ENCODE measurements around the gene SLC8A3.
"Not testable (repeated sequence)": the region's sequence is repeated elsewhere in the genome, so short reads cannot be mapped to it uniquely, and the experiment has no call there.

Gene SLC8A3, protein sequence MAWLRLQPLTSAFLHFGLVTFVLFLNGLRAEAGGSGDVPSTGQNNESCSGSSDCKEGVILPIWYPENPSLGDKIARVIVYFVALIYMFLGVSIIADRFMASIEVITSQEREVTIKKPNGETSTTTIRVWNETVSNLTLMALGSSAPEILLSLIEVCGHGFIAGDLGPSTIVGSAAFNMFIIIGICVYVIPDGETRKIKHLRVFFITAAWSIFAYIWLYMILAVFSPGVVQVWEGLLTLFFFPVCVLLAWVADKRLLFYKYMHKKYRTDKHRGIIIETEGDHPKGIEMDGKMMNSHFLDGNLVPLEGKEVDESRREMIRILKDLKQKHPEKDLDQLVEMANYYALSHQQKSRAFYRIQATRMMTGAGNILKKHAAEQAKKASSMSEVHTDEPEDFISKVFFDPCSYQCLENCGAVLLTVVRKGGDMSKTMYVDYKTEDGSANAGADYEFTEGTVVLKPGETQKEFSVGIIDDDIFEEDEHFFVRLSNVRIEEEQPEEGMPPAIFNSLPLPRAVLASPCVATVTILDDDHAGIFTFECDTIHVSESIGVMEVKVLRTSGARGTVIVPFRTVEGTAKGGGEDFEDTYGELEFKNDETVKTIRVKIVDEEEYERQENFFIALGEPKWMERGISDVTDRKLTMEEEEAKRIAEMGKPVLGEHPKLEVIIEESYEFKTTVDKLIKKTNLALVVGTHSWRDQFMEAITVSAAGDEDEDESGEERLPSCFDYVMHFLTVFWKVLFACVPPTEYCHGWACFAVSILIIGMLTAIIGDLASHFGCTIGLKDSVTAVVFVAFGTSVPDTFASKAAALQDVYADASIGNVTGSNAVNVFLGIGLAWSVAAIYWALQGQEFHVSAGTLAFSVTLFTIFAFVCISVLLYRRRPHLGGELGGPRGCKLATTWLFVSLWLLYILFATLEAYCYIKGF

DNA sequence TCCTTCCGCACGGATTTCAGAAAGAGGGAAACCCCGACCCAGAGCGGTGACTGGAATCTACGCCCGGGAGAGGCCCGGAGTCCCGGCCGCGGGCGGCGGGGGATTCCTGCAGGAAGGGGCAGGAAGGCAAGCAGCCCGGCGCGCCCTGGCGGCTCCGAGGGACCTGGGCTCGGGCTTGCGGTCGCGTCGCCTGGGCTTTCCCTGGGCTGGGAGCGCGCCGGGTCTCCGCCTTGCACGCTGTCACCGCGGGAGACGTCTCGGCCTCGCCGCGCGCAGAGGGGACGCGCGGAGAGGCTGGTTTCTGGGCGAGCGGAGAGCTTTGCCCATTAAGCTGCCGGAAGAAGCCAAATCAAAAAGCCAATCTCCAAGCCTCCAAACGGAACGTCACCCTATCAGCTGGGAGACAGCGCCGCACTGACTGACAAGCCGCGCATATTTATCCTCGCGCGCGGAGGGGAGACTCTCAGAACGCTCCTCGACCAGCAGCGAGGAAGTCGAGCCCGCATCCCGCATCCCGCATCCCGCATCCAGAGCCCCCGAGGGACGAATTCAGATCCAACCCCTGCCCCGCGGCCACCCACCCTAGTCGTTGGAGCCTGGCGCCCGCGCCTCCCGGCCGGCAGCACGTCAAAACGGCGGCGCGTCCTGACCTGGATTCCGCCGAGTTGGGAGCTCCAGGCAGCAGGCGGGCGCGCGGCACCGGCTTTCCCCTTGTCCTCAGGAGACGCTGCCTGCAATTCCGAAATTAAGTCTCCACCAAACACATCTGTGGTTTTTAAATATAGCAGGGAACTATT, at the start of gene SLC8A3:
Gene SLC8A3, minus strand, starts transcription at position 293 of the 797 bp plus-strand sequence. CDS start 20,529 bp downstream, outside the sequence.
- peak; percentile 22 for DNase-seq

DNA sequence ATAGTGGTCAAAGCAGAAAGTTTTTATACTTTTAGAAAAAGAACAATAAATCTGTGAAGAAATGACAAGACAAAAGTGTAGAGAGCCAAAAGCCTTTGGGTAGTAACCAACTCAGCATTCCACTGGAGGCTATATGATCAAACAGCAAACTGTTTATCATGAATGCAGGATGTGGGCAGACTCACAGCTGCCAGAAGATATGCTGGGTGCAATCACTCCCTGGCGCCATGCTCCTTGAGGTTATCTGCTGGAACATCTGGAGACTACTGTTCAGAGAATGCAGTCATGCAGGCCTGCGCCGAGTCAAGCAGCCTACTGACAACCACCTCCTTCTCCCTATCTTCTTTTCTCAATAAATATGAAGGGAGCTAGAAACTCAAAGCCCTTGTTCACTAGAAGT, 49.0 kb upstream of the SLC8A3 start:
- DNase-seq: no peak

DNA sequence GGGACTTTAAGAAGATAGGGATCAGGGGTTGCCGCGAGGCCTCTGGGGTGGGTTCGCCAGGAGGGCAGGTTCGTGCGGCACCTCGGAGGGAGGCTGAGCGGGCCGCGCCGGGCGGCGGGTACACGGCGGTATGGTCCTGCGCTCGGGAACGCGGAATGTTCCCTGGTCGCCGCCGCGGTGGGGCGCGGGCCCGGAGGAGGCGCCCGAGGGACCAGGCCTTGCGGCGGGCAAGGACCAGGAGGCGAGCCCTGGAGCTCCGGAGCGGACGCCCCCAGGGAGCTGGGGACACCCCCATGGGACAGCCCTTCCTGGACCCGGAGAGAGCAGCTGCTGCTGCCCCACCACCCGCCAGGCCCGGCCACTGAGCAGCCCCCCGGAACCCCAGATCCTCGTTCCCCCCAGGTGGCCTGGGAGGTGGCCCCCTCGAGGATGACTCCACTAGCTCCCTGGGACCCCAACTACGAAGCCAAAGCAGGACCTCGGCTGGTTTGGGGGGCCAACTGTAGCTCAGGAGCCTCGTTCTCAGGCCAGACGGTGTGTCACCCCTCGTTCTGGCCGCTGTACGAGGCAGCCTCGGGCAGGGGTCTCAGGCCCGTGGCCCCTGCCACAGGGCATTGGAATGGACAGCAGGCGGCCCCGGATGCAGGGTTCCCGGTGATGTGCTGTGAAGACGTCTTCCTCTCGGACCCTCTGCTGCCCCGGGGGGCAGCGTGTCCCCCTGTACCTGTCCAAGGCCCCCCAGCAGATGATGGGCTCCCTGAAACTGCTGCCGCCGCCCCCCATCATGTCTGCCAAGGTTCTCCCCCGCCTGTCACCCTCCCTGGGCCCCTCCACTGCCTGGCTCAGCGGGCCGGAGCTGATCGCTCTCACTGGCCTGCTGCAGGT, 45.6 kb upstream of the SLC8A3 start:
- DNase-seq: no peak

DNA sequence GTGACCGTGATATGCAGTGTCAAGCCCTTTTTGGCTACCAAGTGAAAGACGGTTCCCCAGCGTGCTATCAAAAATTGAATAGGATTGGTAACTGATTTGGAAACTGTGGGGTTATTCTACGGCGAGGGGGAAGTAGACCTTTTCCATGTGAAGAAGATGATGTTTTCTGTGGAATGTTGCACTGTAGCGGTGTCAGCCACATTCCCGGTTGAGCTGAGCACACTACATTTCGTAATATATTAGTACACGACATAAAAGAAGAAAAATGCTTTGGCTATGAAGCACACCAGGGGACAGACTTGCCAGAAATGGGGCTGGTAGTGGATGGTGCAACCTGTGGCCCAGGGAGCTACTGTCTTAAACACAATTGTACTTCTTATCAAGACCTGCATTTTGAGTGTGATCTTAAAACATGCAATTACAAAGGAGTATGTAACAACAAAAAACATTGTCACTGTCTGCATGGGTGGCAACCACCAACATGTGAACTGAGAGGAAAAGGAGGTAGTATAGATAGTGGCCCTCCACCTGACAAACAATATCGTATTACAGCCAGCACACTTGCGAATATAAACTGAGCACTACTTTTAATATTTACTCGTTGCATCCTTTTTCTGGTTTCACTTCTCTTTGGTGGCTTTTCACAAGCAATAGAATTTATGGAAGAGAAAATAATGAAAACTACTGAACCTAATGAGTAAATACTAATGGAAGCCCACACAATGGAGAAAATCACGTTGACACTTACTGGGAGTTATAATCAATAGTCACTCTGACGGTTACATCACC, 43.2 kb upstream of the SLC8A3 start:
- DNase-seq: peak; percentile 5

DNA sequence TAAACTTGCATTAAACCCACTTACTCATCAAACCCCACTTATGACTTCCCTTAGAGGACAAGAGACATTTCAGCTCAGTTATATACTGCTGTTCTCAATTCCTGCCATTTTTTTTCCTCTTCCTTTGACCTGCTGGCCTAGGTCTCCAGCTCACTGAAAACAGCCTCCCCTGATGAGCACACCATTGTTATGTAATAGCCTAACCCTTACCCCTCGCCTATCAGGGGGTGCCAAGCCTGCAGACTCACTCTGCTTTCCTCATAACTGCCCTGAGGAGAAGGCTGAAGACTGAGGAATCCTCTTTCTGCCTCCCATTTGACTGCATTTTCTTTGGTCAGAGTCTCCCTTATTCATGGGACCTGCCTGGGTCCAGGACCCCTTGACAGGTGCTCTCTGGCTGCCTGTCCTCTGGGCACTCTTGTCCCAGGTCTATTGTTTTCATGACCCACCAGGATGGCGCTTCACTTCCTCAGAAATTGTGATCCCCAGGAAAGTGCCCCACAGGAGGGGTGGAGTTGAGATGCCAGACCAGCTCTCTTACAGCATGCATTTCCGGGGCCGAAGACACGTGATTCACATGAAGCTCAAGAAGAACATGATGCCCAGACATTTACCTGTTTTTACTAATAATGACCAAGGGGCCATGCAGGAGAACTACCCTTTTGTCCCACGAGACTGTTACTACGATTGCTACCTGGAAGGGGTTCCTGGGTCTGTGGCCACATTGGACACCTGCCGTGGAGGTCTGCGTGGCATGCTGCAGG, 41.3 kb upstream of the SLC8A3 start:
- not testable (repeated sequence) for DNase-seq

DNA sequence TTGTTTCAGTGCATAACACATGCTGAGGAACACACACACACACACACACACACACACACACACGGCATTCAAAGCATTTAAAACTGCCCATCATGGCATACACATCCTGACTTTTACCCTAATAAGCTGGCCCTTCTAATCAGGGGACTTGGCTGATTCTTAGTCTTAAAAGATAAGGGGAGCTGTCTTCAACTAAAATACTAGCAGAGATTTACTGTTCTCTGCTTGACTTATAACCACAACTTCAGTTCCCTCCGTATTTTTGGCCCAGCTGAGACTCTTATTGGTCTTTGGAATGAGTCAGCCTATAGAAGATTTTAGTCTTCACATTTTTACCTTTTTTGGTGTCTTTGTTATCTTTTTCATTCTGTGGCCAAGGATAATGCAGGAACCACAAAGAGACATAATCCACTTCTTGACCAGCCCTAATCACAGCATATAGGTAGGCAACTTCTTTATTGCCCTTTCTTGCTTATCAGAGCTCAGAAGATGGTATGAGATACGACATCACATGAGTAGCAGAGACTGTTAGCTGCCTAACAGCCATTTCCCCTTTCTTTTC, 25.1 kb upstream of the SLC8A3 start:
- DNase-seq: no peak

DNA sequence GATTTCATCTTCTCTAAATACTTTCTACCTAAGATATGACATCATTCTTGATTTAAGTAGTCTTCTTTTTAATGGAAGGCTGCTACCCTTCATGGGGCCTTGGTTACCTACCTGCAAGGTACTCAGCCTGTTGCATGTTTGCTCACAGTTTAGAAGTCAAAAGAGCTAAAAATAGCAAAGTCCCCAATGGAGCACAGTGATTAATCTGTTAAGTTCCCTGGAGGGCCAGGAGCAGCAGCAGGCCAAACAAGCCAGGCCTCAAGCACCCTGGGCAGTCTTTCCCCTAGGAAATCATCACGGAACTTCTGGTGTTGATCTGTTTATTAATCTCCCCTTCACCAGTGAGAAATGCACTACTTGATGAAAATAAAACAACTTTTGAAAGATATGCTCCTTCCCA, 24.0 kb upstream of the SLC8A3 start:
- no peak for DNase-seq

DNA sequence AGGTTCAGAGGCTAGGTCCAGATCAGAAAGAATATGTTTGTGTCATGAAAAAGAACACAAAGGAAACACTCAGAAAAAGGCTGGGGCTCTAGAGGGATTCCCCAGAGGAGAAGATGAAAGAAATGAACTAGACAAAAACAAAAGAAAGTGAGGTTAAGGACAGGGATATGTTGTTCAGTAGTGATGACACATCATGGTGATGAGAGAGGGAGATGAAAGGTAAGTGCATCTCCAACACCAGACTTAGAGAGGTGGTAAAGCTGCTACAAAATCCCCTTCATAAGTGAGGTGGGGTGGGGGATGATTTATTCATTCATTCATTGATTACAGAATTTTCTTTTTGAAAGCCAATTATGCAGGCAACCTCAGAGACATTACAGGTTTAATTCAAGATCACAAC, 19.6 kb upstream of the SLC8A3 start:
- DNase-seq: no peak

DNA sequence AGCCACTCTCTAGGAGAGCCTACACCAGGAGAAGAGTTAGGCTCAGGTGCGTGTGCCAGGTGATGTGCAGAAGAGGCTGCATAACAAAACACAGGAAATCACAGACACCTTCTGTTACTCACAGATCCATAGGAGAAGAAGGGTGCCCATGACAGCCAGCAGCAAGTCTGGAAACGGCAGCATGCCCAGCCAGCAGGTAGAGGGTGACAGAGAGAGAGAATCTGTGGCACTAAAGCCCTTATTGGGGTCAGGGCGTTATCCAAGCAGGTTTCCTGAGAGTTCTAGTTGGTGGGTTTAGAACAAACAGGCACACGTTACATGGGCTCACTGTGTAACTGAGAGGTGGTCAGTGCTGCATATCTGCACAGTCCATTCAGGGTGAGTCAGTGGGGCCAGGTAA, 14.9 kb upstream of the SLC8A3 start:
- DNase-seq: no peak

DNA sequence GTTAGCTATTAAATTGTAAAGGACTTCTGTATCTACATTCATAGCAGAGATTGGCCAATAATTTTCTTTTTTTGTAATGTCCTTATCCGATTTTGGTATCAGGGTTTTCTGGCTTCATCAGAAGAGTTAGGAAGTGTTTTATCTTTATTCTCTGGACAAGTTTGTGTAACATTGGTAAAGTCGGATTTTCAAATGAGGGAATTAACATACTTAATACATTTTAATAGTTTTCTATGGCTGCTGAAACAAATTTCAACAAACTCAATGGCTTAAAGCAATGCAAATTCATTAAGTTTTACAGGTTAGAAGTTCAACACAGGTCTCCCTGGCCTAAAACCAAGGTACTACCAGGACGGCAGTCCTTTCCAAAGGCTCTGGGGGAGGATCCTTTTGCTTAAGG, 13.2 kb upstream of the SLC8A3 start:
- DNase-seq: no peak

DNA sequence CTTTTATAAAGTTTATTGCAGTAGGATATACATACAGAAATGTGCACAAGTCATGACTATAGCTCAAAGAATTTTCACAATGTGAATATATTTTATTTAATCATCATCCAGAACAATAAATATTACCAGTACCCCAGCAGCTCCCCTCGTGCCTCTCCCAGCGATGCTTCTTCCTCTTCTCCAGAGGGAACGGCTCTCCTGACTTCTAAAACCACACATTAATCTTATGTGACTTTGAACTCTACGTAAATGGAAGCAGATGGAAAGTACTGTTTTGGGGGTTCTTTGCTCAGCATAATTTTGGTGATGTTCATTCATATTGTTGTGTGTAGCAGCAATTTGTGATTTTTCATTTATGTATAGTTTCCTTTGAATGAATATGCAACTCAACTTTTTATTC, 4.6 kb upstream of the SLC8A3 start:
- no peak for DNase-seq

DNA sequence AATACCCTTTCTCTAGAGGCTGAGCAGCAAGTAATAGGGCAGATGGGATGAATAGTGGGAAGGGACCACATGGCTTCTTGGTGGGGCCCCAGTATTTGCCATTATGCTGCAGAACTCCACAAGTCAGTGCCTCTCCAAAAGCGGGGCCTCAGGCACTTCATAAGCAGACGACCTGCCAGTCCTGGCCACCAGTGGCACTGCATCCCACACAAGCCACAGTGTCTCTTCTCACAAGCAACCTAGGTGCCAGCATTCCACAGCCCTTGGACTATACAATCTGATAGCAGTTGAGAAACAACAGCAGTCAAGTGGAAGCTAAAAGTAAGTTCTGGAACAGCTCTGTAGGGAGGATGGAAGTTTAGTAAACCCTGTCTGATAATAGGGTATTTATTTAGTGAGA, 4.2 kb upstream of the SLC8A3 start:
- DNase-seq: no peak

DNA sequence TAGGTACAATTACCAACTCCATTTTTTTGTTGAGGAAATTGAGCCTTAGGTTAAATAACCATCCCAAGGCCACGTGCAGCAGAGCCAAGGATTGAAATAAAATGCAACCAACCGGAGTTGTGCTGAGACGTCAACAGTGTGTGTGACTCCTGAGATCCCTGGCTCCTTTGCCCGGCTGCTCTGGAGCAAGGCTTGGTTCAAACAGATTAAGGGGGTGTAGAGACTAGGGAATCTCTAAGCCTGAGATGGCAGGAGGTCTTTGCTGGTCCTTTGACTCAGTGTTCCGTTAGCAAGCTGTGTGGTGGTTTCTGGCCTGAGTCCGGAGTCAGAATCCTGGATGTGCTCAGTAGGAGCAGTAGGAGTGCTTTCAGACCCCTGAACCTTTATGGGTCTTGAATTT, 1.4 kb upstream of the SLC8A3 start:
- no peak for DNase-seq

DNA sequence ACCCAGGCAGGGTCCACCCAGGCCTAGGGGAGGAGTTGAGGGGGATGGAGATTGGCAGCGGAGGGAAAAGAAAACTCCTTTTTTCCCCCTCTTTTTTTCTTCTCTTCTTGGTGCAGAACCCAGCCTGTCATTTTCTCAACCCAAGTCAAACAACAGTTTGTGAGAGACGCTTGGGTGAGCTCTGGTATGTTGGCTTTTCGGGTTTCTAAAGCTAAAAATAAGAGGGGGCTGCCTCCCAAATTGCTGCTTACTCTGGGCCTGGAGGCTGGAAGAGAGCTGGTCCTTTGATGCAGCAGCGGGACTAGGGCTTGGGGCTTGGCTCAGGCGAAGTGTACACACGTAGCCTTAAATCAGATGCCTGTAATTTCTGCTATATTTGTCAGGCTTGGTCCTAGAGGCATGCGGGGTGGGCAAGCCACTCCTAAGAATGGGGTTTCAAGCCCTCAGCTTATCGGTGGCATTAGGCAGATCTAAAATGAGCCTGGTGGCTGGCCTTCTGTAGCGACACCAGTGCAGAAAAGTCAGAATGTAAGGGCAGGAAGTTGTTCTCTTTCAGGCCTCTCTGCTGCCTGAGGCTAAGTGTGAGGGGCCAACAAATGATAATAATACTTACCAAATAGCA, 816 bp upstream of the SLC8A3 start:
- DNase-seq: no peak

DNA sequence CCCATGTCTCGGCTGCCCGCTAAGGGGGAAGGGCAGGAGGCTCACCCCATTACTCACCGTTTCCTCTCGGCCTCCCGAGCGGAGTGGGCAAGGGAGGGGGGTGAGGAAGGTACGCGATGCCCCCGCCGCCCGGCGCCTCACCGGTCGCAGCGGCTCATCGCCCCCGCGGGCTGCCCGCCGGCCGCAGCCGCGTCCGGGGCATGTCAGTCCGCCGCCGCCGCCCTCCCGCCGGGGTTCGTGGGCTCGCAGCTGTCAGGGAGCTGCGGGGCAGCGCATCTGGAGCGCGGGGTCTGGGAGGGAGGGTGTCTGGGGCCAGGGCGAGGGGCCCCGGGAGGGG, 461 bp downstream of the SLC8A3 start:
- no peak for DNase-seq

DNA sequence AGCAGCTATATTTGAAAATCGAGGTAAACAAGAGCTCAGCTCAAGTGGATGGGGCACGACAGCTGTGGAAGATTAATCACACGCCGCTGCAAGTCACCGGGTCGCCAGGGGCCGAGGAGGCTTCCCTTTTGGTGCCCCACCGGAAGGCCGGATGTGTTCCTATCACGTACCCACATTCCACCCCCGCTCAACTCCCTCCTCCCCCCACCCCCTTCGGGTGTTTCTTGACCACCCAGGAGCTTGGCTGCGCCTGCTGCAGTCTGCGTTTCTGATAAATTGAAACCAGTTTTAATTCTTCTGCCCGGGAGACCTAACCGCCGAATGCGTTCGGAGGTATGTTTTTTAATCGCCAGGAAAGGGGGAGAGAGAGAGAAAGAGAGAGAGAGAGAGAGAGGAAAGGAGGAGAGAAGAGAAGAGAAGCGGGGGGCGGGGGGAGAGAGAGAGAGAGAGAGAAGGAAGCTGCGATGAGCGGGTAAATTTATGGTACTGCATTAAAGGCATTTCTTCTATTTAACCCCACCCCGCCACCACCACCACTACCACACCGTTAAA, 1.8 kb downstream of the SLC8A3 start:
- no peak for DNase-seq

DNA sequence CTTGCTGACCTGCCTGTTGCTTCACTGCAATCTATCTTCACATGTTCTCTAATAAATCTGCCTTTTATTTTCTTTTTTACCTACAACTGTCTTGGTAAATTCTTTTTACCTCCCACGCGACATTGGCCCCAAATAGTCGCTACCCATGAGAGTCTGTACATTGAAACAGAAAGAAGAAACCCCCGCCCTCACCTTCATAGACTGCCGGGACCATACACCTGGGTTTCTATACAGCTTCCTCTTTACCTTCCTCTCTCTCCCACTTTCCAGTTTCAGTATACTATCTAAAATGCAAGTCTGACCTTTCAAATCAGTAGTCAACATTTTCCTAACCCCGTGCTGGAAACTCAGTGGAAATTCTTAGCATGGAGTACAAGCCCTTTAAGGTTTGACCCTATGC, 4.8 kb downstream of the SLC8A3 start:
- DNase-seq: no peak

DNA sequence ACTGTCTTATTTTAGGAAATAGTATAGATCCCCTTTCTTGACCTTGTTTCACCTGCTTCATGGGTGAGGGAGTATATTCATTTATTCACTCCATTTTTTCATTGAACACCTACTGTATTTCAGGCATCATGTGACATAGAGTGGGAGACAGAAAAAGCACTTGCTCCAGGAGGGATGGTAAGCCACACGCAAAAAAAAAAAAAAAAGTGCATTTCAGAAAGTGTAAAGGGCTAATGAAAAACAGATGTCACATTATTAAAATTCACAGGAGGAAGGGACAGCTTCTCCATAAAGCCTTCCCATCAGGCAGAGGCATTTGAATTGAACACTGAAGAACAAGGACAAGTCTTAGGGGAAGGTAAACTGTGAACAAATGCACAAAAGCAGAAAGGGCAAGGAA, 7.5 kb downstream of the SLC8A3 start:
- DNase-seq: no peak

DNA sequence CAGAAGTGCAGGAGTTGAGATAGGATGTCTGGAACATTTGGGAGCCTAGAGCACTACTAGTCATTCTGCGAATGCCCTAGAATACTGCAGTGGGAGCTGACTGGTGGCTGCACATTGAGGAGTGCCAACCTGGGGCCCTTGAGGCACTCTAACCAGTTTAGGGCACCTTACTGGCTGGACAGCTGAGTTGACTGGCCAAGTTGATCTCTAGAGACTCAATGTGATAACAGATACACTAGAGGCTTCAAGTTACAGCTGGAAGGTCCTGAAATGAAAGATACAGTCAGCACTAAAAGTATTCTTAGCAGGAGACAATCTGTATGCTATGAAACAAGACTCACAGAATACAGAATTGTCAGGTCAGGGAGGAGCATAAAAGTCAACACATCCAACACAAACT, 8.0 kb downstream of the SLC8A3 start:
- DNase-seq: no peak
